Measurements from ENCODE around the gene CLTA.

GRCh38 chr9:36156116-36156515, 34.6 kb upstream of the CLTA start:
- TF ChIP-seq EZH2phosphoT487 (IDR thresholded peaks at IDR 0.05; ENCODE audit: insufficient read depth, low read depth) (no peak), EZH2 (IDR thresholded peaks at IDR 0.05; ENCODE audit: insufficient read depth, poor library complexity, severe bottlenecking) (no peak)
